Stomach smooth muscle (tissue), 2 donors: ENCODE results near the gene SCYGR3.

Experiments used
- H3K27ac ChIP-seq: one replicate; pipeline ENCODE4 v1.7.0; 2013; ENCODE audit warnings: mild to moderate bottlenecking, low read length, inconsistent platforms
- H3K27me3 ChIP-seq, 2 donors: one replicate each; pipeline ENCODE4 v1.7.0; 2013; ENCODE audit warnings: low read length in 2 of 2; ENCODE audit not compliant: insufficient read depth in 2 of 2, control insufficient read depth in 1 of 2
- H3K36me3 ChIP-seq, 2 donors: one replicate each; pipeline ENCODE4 v1.7.0; 2013; ENCODE audit warnings: low read length in 2 of 2; ENCODE audit not compliant: control insufficient read depth in 2 of 2, insufficient read depth in 2 of 2
- H3K4me1 ChIP-seq: one replicate; pipeline ENCODE4 v1.7.0; 2013; ENCODE audit warnings: low read length; ENCODE audit not compliant: control insufficient read depth, insufficient read depth
- H3K4me3 ChIP-seq, 2 donors: one replicate each; pipeline ENCODE4 v1.7.0; 2013; ENCODE audit warnings: low read length in 2 of 2
- H3K9ac ChIP-seq, 2 donors: one replicate each; pipeline ENCODE4 v1.7.0; 2013; ENCODE audit warnings: low read length in 2 of 2, mild to moderate bottlenecking in 1 of 2
- H3K9me3 ChIP-seq, 2 donors: one replicate each; pipeline ENCODE4 v1.7.0; 2013; ENCODE audit warnings: low read length in 2 of 2; ENCODE audit not compliant: control insufficient read depth in 2 of 2
- donor health status: healthy.
- donor health status: Pancreatic carcinoma.

The SCYGR3 gene, protein sequence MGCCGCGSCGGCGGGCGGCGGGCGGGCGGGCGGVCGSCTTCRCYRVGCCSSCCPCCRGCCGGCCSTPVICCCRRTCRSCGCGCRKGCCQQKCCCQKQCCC

DNA sequence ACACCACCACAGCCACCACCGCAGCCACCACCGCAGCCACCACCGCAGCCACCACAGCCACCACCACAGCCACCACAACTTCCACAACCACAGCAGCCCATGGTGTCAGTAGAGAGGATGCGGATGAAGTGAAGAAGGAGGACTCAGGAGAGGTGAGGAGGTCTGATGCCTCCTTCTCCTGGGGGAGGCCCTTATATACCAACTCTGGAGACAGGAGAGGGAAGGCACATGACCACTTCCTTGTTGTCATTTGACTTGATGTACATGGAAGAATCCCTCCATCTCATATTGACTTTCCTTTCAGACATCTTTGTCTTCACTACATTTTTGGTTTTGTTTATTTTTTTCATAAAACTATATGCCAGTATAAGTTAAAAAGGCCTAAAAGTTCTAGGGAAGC, at the start of gene SCYGR3:
Gene SCYGR3, minus strand, starts transcription at position 101 of the 400 bp plus-strand sequence. Its CDS starts 0 bp downstream, at position 101.
- no peak within 1 kb of the TSS for H3K9ac ChIP-seq
- H3K4me1 ChIP-seq: no peaks in the 10 kb centered on the region
- H3K4me3 ChIP-seq: no peak within 1 kb of the TSS
- H3K9me3 ChIP-seq: no peaks in the 10 kb centered on the region
- no peak within 1 kb of the TSS for H3K27ac ChIP-seq
- H3K27me3 ChIP-seq: no peaks in the 10 kb centered on the region
- H3K36me3 ChIP-seq: no peaks in the 10 kb centered on the region

DNA sequence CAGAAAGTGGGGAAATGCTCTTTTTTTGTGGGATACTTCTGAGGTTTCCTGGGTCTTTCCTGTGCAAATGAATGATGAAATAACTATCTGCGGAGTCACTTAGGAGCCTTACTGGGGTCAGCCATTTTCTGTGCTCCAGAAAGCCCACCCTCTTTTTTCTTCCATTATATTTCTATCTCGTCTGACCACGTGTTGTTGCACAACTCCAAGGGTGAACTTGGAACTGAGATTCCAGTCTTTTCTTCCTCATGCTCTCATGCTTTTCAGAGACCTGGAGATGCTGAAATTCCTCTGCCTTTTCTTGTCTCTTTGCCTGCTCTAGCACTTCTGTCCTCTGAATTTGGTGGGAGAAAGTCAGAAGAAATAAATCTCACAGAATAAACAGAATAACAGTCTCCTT, 47.2 kb upstream of the SCYGR3 start:
- no peaks in the 10 kb centered on the region for H3K4me1 ChIP-seq
- no peak overlapping the region for H3K4me3 ChIP-seq
- H3K27me3 ChIP-seq: peaks cover 0 to 2% of the 10 kb centered on the region in 2 donors
- H3K9ac ChIP-seq: no peak overlapping the region
- H3K36me3 ChIP-seq: no peaks in the 10 kb centered on the region
- no peak overlapping the region for H3K27ac ChIP-seq
- H3K9me3 ChIP-seq: no peaks in the 10 kb centered on the region

DNA sequence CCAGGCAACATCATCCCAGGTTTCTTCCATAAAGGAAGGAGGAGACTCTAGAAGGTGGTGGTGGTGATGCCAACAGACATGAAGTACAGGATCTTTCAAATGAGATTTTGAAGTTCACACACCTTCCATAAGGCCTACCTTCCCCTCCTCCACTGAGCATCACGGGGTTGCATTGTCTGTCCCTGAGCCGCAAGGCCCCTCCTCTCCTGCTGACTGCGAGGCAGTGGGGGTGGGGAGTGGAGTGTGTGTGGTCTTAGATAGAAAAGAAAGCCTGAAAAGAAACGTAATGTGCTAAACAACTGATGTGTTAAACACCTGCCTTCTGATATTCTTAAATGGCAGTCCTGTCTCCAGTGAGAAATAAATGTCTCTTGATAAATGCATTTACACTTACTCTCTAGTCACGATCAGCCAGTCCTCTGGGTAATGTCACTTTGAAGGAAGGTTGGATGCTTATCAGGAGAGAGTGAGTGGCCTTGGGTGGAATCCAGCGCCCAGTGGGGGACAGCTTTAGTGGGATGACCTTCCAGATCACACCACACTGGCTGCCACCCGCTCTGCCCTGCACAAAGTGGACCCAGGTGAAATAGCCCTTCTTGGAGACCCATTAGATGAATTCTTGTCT, 46.5 kb upstream of the SCYGR3 start:
- Histone ChIP-seq H3K27ac (no peak overlapping the region), H3K9ac (no peak overlapping the region), H3K4me3 (no peak overlapping the region), H3K36me3 (no peaks in the 10 kb centered on the region), H3K9me3 (no peaks in the 10 kb centered on the region), H3K4me1 (no peaks in the 10 kb centered on the region), H3K27me3 (peaks cover 0 to 2% of the 10 kb centered on the region in 2 donors)

DNA sequence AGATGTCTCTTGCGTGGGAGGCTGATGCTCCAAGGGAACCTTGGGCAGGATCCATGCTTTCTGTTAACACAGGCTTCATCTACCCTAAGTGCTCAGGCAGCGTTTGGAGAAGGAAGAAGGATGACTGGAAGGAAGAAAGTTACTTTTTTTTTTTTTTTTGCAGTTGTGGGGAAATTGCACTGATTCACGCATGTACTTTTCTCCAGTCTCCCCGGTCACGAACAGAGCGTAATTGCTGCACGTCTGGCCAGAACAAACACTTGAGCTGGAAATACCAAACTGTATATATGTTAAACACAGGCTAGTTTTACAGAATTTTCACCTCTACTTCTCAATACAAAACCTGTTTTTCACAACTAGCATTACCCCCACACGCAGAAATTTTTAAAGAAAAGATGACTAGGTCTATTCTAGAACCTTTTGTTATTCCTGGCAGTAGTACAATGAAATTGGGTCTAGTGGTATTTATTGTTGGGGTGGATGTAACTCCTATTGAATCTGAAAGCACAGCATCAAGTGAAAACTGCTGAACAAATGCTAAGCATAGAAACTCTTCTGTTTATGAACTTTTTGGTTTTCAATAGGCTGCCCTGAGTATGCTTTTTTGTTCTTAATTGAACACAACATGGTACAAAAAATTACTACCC, 42.7 kb upstream of the SCYGR3 start:
- Histone ChIP-seq H3K27ac (no peak overlapping the region), H3K36me3 (no peaks in the 10 kb centered on the region), H3K4me3 (no peak overlapping the region), H3K9ac (no peak overlapping the region), H3K4me1 (no peaks in the 10 kb centered on the region), H3K27me3 (peaks cover 0 to 2% of the 10 kb centered on the region in 2 donors), H3K9me3 (no peaks in the 10 kb centered on the region)

DNA sequence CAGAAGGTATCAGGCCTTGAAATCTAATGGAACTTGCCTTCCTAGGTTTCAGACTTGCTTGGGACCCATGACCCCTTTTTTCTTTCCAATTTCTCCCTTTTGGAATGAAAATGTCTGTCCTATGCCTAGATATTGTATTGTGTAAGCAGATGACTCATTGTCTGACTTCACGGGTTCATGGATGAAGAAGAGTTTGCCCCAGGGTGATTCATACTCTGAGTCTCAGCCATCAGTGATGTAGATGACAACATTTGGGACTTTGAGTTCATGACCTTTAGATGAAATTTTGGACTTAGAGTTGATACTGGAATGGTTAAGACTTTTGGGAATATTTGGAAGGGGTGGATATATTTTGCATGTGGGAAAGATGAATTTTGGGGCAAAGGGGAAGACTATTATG, 40.8 kb upstream of the SCYGR3 start:
- Histone ChIP-seq H3K4me1 (no peaks in the 10 kb centered on the region), H3K27me3 (peaks cover 0 to 2% of the 10 kb centered on the region in 2 donors), H3K36me3 (no peaks in the 10 kb centered on the region), H3K9ac (no peak overlapping the region), H3K4me3 (no peak overlapping the region), H3K9me3 (no peaks in the 10 kb centered on the region), H3K27ac (no peak overlapping the region)

DNA sequence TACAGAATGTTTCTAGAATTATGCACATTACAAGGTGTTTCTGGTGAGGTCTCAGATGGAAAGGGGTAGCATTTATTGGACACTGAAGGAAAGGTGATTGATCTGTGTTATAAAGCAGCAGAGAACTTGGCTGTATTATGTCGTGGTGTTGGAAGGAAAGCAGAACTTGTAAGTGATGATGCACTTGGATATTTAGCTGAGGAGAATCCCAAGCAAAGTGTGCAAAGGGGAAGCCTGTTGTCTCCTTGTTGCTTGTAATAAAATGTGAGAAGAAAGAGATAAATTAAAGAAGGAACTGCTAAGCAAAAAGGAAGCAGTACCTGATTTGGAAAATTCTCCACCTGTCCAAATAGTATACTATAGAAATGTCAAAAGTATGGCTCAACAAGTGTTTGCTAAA, 39.8 kb upstream of the SCYGR3 start:
- Histone ChIP-seq H3K9ac (no peak overlapping the region), H3K27me3 (peaks cover 0 to 2% of the 10 kb centered on the region in 2 donors), H3K27ac (no peak overlapping the region), H3K4me1 (no peaks in the 10 kb centered on the region), H3K4me3 (no peak overlapping the region), H3K36me3 (no peaks in the 10 kb centered on the region), H3K9me3 (no peaks in the 10 kb centered on the region)

DNA sequence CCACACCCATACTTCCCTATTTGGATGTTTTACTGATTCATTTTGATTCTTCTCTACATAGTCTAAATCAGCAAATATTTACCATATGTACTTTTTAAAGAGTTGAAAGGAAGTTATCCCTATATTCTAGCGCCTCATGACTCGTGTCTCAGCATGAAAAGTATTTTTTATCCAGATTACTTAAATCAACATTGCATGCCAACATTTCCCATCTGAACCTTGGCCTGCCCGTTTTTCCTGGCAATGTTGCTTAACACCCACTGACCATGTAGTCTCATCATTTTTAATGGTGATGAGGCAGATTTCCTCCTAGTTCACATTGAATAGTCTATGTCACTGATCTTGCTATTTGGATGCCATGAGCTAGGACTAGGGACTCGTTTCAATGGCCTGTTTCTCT, 38.8 kb upstream of the SCYGR3 start:
- H3K36me3 ChIP-seq: no peaks in the 10 kb centered on the region
- peaks cover 0 to 2% of the 10 kb centered on the region in 2 donors for H3K27me3 ChIP-seq
- H3K9me3 ChIP-seq: no peaks in the 10 kb centered on the region
- H3K4me3 ChIP-seq: no peak overlapping the region
- H3K27ac ChIP-seq: no peak overlapping the region
- H3K4me1 ChIP-seq: no peaks in the 10 kb centered on the region
- no peak overlapping the region for H3K9ac ChIP-seq

DNA sequence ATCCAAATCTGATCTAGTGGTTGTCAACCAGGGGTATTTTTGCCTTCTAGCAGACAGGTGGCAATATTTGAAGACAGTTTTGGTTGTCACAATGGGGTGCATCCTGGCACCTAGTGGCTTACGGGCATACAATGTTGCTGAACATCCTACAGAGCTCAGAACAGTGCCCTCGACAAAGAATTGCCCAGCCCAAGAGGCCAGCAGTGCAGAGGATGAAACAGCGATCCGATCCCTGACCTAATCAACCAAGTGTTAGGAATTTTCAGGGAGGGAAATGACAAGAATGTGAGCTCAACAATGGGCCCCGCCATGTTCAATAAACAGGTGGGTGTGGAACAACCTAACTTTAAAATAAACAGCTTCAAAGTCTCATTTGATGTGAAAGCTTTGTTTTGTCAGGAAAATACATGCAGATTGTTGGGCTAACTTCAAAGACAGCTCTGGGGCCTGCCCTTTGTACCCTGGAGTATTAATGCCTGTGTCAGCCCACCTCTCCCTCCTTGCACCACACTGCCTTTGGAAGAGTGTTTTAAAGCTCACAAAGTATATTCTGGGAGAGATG, 29.4 kb upstream of the SCYGR3 start:
- Histone ChIP-seq H3K27me3 (no peaks in the 10 kb centered on the region), H3K27ac (no peak overlapping the region), H3K9ac (no peak overlapping the region), H3K9me3 (no peaks in the 10 kb centered on the region), H3K4me3 (no peak overlapping the region), H3K36me3 (no peaks in the 10 kb centered on the region), H3K4me1 (no peaks in the 10 kb centered on the region)

DNA sequence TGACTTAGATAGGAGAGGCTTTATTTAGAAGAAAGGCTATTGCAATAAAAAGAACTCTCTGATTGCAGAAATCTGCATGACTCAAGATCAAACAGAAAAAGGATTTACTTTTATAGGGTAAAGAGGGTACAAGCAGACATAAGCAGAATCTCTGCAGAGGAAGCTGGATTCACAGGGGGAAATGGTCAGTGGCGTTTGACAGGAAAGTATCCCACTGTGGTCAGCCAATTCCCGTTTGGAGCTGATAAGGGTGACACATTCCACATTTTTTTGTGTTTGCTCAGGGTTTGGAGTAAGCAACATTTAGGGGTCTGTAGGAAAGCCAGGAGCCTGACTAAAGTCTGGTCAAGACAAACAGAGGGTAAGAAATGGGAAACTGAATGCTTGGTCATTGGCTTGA, 28.0 kb upstream of the SCYGR3 start:
- Histone ChIP-seq H3K27ac (no peak overlapping the region), H3K36me3 (no peaks in the 10 kb centered on the region), H3K4me1 (no peaks in the 10 kb centered on the region), H3K9ac (no peak overlapping the region), H3K27me3 (no peaks in the 10 kb centered on the region), H3K9me3 (no peaks in the 10 kb centered on the region), H3K4me3 (no peak overlapping the region)

DNA sequence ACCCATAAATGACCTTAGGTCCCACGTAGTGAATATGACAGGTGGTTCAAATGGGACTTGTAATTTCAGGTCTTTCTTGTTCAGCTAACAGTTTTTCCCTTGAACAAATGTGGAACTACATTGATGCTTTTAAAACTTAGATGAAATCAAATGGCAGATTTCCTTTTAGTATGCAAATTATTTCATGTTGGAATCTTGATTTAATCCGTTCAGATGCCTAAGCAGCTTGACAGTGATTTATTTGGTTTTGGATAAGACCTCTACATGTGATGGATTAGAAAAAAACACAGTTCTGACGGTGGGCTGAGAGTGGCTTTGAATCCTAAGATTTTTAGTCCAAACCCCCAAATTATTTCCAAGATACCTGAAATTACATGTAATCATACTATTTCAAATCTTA, 19.6 kb upstream of the SCYGR3 start:
- H3K27ac ChIP-seq: no peak overlapping the region
- no peak overlapping the region for H3K4me3 ChIP-seq
- no peaks in the 10 kb centered on the region for H3K9me3 ChIP-seq
- no peaks in the 10 kb centered on the region for H3K36me3 ChIP-seq
- no peaks in the 10 kb centered on the region for H3K4me1 ChIP-seq
- H3K27me3 ChIP-seq: no peaks in the 10 kb centered on the region
- no peak overlapping the region for H3K9ac ChIP-seq

DNA sequence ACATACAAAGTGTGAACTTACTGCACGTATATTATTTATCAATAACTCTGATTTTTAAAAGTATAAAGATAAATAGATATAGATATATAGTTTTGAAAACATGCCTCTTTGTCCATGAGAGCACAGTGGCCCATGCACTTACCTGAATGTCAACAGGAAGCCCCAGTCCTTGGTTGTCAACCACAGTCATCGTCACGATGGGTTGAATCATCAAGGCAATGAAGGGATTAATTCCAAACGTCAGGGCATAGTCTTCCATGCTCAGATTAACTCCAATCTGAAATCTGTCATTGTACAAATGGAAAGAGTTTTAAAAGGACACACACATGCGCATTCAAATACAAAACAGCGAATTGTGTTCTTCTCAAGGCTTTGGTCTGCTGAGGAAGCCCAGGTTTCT, 18.2 kb upstream of the SCYGR3 start:
- Histone ChIP-seq H3K4me1 (no peaks in the 10 kb centered on the region), H3K36me3 (no peaks in the 10 kb centered on the region), H3K27ac (no peak overlapping the region), H3K9me3 (no peaks in the 10 kb centered on the region), H3K27me3 (no peaks in the 10 kb centered on the region), H3K4me3 (no peak overlapping the region), H3K9ac (no peak overlapping the region)
